ENCODE results near the gene ITPA.
A peak's percentile ranks its signal among the peaks of the same experiment; 100 is the strongest.

The ITPA gene

DNA sequence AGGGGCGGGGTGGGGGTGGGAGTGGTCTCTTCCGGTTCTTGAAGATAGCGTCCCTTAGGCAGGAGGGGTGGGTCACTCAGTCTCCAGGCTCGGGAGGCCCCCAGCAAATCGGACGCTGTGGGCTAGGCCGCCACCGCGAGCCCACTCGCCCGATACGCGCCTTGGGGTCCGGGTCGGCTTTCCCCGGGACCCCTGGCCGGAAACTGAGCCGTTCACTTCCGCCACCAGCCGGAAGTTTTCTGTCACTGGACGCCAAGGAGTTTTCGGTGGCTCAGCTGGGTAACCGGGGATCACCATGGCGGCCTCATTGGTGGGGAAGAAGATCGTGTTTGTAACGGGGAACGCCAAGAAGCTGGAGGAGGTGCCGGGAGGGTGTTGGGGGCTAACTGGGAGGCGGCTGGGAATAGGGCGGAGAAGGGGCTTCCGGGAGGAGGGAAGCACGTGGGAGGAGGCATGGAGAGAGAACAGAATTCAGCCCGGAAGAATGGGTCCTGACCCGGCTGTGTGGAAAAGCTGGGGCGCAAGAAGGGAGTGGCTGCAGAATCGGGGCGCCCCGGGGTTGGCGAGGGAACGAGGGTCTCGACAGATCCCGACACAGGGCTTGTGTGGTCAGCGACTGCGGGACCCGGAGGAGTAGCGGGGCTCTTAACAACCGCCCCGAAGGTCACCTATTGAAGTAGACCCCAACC lies at the start of gene ITPA:
Gene ITPA (plus strand): TSS at position 242 of the 689 bp plus-strand sequence. CDS start 54 bp downstream, at position 296.
- DNase-seq, result peak; percentile 71

- DNase-seq, result no peak
Measured at GRCh38 chr20:3160418-3160817, 48.9 kb upstream of the ITPA start.

DNA sequence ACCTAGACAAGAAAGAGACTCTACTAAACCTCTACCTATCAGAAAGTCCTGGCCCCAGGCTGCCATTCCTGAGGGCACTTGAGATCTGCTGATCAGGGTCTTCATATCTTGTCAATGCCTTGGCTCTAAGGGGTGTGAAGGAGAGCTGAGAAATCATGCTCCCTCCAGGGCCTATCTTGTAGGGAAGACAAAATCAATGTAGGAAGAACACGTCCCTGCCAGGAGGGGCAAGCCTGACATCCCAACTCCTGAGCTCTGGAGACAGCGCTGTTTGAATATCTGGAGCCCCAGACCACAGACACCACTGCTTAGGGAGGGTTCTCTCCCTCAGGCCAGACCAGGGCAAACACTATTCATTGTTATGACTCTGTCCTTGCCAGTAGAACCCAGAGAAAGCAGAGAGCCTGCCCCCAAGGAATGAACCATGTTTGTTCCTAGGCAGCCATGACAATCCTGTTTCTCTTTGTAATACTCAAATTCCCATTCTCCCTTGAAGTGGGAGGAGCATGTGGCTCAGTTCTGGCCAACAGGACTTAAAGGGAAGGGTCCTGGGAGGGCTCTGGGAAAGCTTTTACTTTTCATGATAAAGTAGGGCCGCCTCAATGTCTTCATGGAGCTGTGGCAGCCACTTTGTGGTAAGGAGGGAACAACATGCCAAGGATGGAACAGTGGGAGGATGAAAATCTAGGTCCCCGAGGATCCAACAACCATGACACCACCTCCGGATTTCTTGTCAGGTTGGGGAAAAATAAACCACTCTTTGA lies 47.8 kb upstream of the ITPA start:
- DNase-seq, result no peak

GRCh38 chr20:3162080-3162611 lies 47.2 kb upstream of the ITPA start:
- peak; percentile 29 for DNase-seq

- DNase-seq, result peak; percentile 31
Measured at GRCh38 chr20:3163099-3164042, 45.9 kb upstream of the ITPA start.

- no peak for DNase-seq
Measured at GRCh38 chr20:3164043-3164762, 45.1 kb upstream of the ITPA start.

DNA sequence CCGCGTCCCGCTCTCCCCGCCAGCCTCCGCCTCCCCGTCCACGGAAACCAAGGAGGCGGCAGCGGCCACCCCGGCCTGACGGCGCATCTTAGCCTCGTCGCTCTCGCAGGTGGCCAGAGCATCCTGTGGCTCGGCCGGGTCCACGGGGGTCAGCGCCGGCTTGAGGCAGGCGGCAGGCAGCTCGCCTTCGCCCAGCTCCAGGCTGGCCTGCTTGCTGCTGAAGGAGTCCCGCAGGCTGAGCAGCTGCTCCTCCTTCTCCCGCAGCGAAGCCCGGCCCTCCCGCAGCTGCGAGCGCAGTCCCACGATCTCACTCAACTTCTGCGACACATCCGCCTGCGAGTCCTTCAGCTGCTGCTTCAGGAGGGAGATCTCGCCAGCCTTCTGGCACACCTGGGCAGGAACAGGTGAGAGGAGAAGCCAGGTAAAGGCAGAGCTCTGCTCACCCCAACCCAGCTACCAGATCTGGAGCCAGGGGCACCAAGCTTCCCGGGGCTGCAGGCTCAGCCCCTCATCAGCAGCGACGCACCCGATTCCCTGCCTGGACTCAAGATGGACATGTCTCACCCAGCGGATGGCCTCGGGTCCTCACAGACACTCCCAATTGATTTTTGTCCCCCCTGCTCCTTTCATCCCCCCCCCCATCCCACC lies 44.4 kb upstream of the ITPA start:
- peak; percentile 40 for DNase-seq

GRCh38 chr20:3165473-3166337 lies 43.6 kb upstream of the ITPA start:
- peak; percentile 33 for DNase-seq

GRCh38 chr20:3166338-3166912 lies 42.9 kb upstream of the ITPA start:
- no peak for DNase-seq

DNA sequence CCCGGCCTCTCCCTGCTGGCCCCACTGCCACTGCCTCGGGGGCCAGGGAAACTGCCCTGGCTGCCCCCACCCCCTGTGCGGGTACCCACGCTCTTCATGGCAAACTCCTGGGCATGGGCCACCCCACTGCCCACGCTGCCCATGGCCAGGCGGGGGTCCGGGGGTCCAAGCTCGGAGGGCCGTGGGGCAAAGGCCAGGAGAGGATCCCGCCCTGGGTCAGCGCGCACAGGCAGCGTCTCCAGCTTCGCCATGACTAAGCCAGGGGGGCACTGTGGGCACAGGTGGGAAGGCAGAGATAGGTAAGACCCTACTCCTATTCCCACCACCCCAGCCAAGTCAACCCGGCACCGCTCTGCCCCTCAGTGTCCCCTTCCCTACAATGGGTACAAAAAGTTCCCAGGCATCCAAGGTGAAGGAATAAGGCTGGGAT lies 42.4 kb upstream of the ITPA start:
- no peak for DNase-seq

DNA sequence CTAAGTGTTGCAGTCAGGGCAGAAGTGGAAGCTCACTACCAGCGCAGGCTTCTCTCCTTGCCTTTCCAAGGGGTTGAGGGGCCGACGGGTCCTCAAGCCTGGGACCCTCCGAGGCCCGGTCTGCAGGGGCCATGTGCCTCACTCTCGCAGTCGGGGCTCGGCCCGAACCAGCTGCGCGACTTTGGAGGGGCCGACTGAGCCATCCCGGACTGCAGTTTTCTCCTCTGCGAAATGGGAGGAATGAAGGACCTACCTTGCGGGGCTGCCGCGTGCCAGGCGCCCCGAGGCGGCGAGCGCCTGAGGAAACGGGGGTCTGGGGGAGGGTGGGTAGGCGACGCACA lies 41.6 kb upstream of the ITPA start:
- no peak for DNase-seq

GRCh38 chr20:3168079-3168828 lies 41.0 kb upstream of the ITPA start:
- DNase-seq, result no peak

- DNase-seq, result no peak
Measured at GRCh38 chr20:3168829-3169590, 40.3 kb upstream of the ITPA start.

- DNase-seq, result no peak
Measured at GRCh38 chr20:3171391-3172125, 37.7 kb upstream of the ITPA start.

- no peak for DNase-seq
Measured at GRCh38 chr20:3172126-3172932, 37.0 kb upstream of the ITPA start.

DNA sequence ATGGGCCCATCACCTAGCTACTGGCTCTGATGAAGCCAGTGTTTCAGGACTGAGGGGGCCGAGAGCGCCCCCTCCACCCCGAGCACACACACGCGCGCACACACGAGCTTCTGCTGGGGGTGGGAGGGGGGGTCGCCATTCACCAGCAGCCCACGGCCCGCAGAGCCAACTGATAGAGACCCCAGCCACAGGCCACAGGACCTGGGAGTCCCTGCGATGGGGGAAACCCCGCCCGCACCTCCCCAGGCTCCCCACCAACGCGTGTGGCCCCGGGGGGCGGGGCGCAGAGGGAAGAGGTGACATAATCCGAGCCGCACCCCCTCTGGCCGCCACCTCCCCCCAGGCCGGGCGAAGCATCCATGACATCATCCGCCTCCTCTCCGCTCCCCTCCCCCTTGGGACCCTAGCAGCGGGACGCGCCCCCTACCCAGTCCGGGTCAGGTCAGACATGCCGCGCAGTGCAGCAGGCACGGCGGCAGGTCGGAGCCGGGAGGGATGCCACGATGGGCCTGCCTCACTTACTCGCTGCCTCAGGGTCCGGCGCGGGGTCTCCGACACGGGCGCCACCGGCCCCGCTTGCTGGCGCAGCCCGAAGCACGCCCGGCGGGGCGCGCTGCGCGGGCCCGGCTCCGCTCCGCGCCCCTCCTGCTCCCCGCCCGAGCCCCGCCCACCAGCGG lies 36.2 kb upstream of the ITPA start, which contains the start of gene LZTS3:
Gene LZTS3 (minus strand): TSS at position 617 of the 677 bp plus-strand sequence. CDS start 6,386 bp downstream, outside the sequence.
- peak; percentile 91 for DNase-seq
